ENCODE measurements around the gene ABCC10. TPM values are rescaled to one million over a fixed set of nuclear protein-coding genes. Genes with fewer than 3 reads are reported as not detected.

ABCC10 gene
- total and polyA plus RNA-seq, 10 of the 15 experiments (the other 5 are each of a cell fraction or from before 2014, with no cell fraction given): 0.80 to 18.2 (median 6.4) TPM

- Histone ChIP-seq H3K4me3 (no peak overlapping the region), H3K9me3 (replicated peaks; ENCODE audit: control insufficient read depth, insufficient read depth, low read length) (no peaks in the 10 kb centered on the region), H2AFZ (ENCODE audit: control insufficient read depth, low read depth, low read length) (no peak overlapping the region), H3K27ac (ENCODE audit: control insufficient read depth, insufficient read depth) (no peak overlapping the region), H3K27me3 (replicated peaks in 1 of 2; ENCODE audit: control insufficient read depth in 2 of 2, insufficient read depth in 2 of 2, low read length in 1 of 2) (peaks cover 2 to 3% of the 10 kb centered on the region in 2 experiments; a peak in 3 of 4 replicates), H4K20me1 (ENCODE audit: control insufficient read depth, insufficient read depth) (no peaks in the 10 kb centered on the region; the same call in 1 of the 2 replicates), H3K4me2 (ENCODE audit: control insufficient read depth, insufficient read depth) (no peak overlapping the region), H3K36me3 (ENCODE audit: control insufficient read depth in 2 of 2, insufficient read depth in 2 of 2, low read length in 1 of 2) (peaks cover 0 to 1% of the 10 kb centered on the region in 2 experiments; a peak in 3 of 4 replicates), H3K79me2 (ENCODE audit: control insufficient read depth, insufficient read depth, low read length) (no peaks in the 10 kb centered on the region), H3K9ac (ENCODE audit: control insufficient read depth, insufficient read depth, low read length) (no peak overlapping the region), H3K4me1 (ENCODE audit: control insufficient read depth, insufficient read depth, low read length) (peaks cover 14% of the 10 kb centered on the region)
- ChIA-PET SMC1A (ENCODE audit: uncharacterized antibody, unreplicated experiment) (no interaction called here), POLR2A (no interaction called here), CTCF (interaction anchor here (0.6 kb wide), 1 partner anchor 24 kb away, joined by 3 read pairs; the partner anchor contains the start of gene ABCC10), RAD21 (ENCODE audit: unreplicated experiment) (no interaction called here)
- intact Hi-C loops (cut with micrococcal nuclease; ENCODE audit: unreplicated experiment) (loop anchor here (10.0 kb wide), 1 partner anchor 623 kb away; no protein-coding TSS in a partner anchor), in situ Hi-C loops (cut with MboI) (no loop called here)
- WGBS (ENCODE audit: insufficient coverage, insufficient replicate concordance, low lambda C conversion rate, missing lambda C conversion rate): 72% methylated on average over 4 of the region's 4 CpGs
- TF ChIP-seq FOXM1 (IDR thresholded peaks at IDR 0.05; ENCODE audit: low read depth, low read length) (no peak), NFYA (IDR thresholded peaks at IDR 0.05; ENCODE audit: borderline replicate concordance, low read depth, low read length) (no peak), RELA (IDR thresholded peaks at IDR 0.05; ENCODE audit: borderline replicate concordance, partially characterized antibody) (no peak), ZBTB4 (CRISPR knock-in tag; IDR thresholded peaks at IDR 0.05) (no peak), HDAC6 (IDR thresholded peaks at IDR 0.05; ENCODE audit: unreplicated experiment) (no peak), SMAD1 (IDR thresholded peaks at IDR 0.05; ENCODE audit: low read depth, partially characterized antibody) (no peak), PBX3 (IDR thresholded peaks at IDR 0.05; ENCODE audit: insufficient replicate concordance, low read depth, low read length) (no peak), ZSCAN29 (IDR thresholded peaks at IDR 0.05) (no peak), CUX1 (IDR thresholded peaks at IDR 0.05; ENCODE audit: insufficient replicate concordance, low read depth, low read length) (no peak)
- FAIRE-seq (no peak), ATAC-seq (no peak), DNase-seq (ENCODE audit: low read depth, low spot score) (no peak)
- no TSS peak for BruUV-seq (replicated peaks)
These were observed 24.0 kb downstream of the ABCC10 start for GRCh38 chr6:43451348-43451747.

Data from GM12878 (cell line).